HG02759 (cell line): ENCODE measurements around the gene SPRR1B.
"Not testable (repeated sequence)": the region's sequence is repeated elsewhere in the genome, so short reads cannot be mapped to it uniquely, and the experiment has no call there.

Experiments
- ATAC-seq: cut with Tn5 transposase; IDR thresholded peaks from one replicate; pipeline ENCODE4 v1.9.1; 2021; ENCODE audit warnings: mild to moderate bottlenecking, moderate library complexity; ENCODE audit not compliant: unreplicated experiment

The SPRR1B gene

GRCh38 chr1:153030895-153031294 is at the start of gene SPRR1B:
Gene SPRR1B, plus strand, starts transcription at chr1:153031203. Its CDS starts 1,143 bp downstream, at chr1:153032346.
- ATAC-seq, result no peak

GRCh38 chr1:152982076-152982475 is 48.9 kb upstream of the SPRR1B start:
- ATAC-seq, result no peak

GRCh38 chr1:152983234-152983633 is 47.8 kb upstream of the SPRR1B start:
- no peak for ATAC-seq

- ATAC-seq, result no peak
These were observed 47.3 kb upstream of the SPRR1B start, which contains the start of gene SPRR1A for GRCh38 chr1:152983743-152984142. Gene SPRR1A, plus strand, starts transcription at chr1:152984081. Its CDS starts 1,150 bp downstream, at chr1:152985231.

- ATAC-seq, result no peak
These were observed 44.4 kb upstream of the SPRR1B start for GRCh38 chr1:152986578-152986977.

GRCh38 chr1:152993186-152993585 is 37.8 kb upstream of the SPRR1B start:
- ATAC-seq, result no peak

- no peak for ATAC-seq
These were observed 35.2 kb upstream of the SPRR1B start for GRCh38 chr1:152995842-152996241.

- ATAC-seq, result no peak
These were observed 34.2 kb upstream of the SPRR1B start for GRCh38 chr1:152996633-152997400.

GRCh38 chr1:152997901-152998300 is 33.1 kb upstream of the SPRR1B start:
- no peak for ATAC-seq

- ATAC-seq, result no peak
These were observed 32.5 kb upstream of the SPRR1B start for GRCh38 chr1:152998476-152998875.

GRCh38 chr1:152999818-153000217 is 31.2 kb upstream of the SPRR1B start:
- no peak for ATAC-seq

GRCh38 chr1:153000294-153000693 is 30.7 kb upstream of the SPRR1B start:
- ATAC-seq, result no peak

- ATAC-seq, result no peak
These were observed 29.6 kb upstream of the SPRR1B start, which contains the start of gene SPRR3 for GRCh38 chr1:153001382-153001781. Gene SPRR3, plus strand, starts transcription at chr1:153001749. Its CDS starts 1,272 bp downstream, at chr1:153003021.

- not testable (repeated sequence) for ATAC-seq
These were observed 19.7 kb upstream of the SPRR1B start for GRCh38 chr1:153011235-153011758.

GRCh38 chr1:153021829-153022228 is 9.2 kb upstream of the SPRR1B start:
- ATAC-seq, result not testable (repeated sequence)

GRCh38 chr1:153022340-153022739 is 8.7 kb upstream of the SPRR1B start:
- ATAC-seq, result not testable (repeated sequence)

GRCh38 chr1:153023109-153023508 is 7.9 kb upstream of the SPRR1B start:
- ATAC-seq, result no peak

- ATAC-seq, result no peak
These were observed 6.6 kb upstream of the SPRR1B start for GRCh38 chr1:153024413-153024812.

- no peak for ATAC-seq
These were observed 5.2 kb upstream of the SPRR1B start for GRCh38 chr1:153025797-153026196.

- ATAC-seq, result no peak
These were observed 2.2 kb upstream of the SPRR1B start for GRCh38 chr1:153028766-153029165.

- no peak for ATAC-seq
These were observed 1.1 kb downstream of the SPRR1B start for GRCh38 chr1:153032073-153032472.

GRCh38 chr1:153032677-153033308 is 1.8 kb downstream of the SPRR1B start:
- no peak for ATAC-seq
